K562 (cell line): Measurements from ENCODE around the gene PAX8. TPM values are rescaled to one million over a fixed set of nuclear protein-coding genes. Genes with fewer than 3 reads are reported as not detected.

Experiments
- ATAC-seq: fragments of 200-7000 bp; cut with Tn5 transposase; 3 replicates; pipeline ENCODE4 v1.9.1; 2020; ENCODE audit warnings: moderate library complexity
- BruUV-seq: library from RNA; stranded (reverse); fragments of 400-500 nt; replicated peaks from 2 replicates; lab custom pipeline; 2021; lab: Mats Ljungman, UMichigan
- CTCF ChIA-PET: fragments of 300-600 bp; formaldehyde crosslinking; extraction: SDS; loops from one replicate; lab custom pipeline; 2021; ENCODE audit warnings: low intra/inter-chr PET ratio; lab: Yijun Ruan, JAX
- POLR2A ChIA-PET: fragments of 300-600, 350-650 bp; sonication (Branson Sonifier 250); formaldehyde crosslinking; extraction: SDS; loops from one replicate; lab custom pipeline; 2021; ENCODE audit warnings: antibody characterized with exemption, inconsistent platforms; lab: Yijun Ruan, JAX
- DNase-seq, 4 experiments: peaks; one replicate each; pipeline versions ENCODE4 v3.0.0 to v3.0.0-alpha.2; 2011 to 2018; ENCODE audit warnings: low spot score in 3 of 4, mixed read lengths in 3 of 4; ENCODE audit errors: extremely low read depth in 1 of 4
- FAIRE-seq: peaks from 2 replicates; lab custom pipeline; 2011; peaks lifted over from hg19 to GRCh38; lab: Jason Lieb, UNC
- H2AFZ ChIP-seq: 2 replicates; pipeline ENCODE4 v1.6.0; 2011; ENCODE audit warnings: low read depth, low read length, control low read depth, inconsistent platforms
- H3K27ac ChIP-seq: fragments of 200-600 bp; 3 replicates; pipeline ENCODE4 v1.8.0; 2011; ENCODE audit warnings: low read depth, mild to moderate bottlenecking, control low read depth, inconsistent platforms, low read length, moderate library complexity, mixed read lengths; ENCODE audit errors: extremely low read depth
- H3K27me3 ChIP-seq, 2 experiments: fragments of 300-600 bp in 1 of 2; 2 replicates in 1 of 2; 3 replicates in 1 of 2; pipeline versions ENCODE4 v1.6.0 to v1.8.0; 2011; ENCODE audit warnings: inconsistent platforms in 2 of 2, low read length in 2 of 2, mild to moderate bottlenecking in 1 of 2, mixed read lengths in 1 of 2, moderate library complexity in 1 of 2; ENCODE audit not compliant: control insufficient read depth in 2 of 2, insufficient read depth in 2 of 2
- H3K36me3 ChIP-seq: fragments of 300-600 bp; 3 replicates; pipeline ENCODE4 v1.8.0; 2011; ENCODE audit warnings: mild to moderate bottlenecking, low read length, inconsistent platforms; ENCODE audit not compliant: control insufficient read depth, insufficient read depth
- H3K4me1 ChIP-seq, 2 experiments: fragments of 200-600 bp in 1 of 2; replicated peaks in 1 of 2; 2 replicates in 1 of 2; 3 replicates in 1 of 2; pipeline versions ENCODE4 v1.5.1 to v1.8.0; 2011; ENCODE audit warnings: inconsistent platforms in 2 of 2, low read length in 2 of 2, mild to moderate bottlenecking in 1 of 2, mixed read lengths in 1 of 2, moderate library complexity in 1 of 2; ENCODE audit not compliant: control insufficient read depth in 2 of 2, insufficient read depth in 2 of 2
- H3K4me2 ChIP-seq: 2 replicates; pipeline ENCODE4 v1.6.1; 2011; ENCODE audit warnings: low read length, control low read depth, inconsistent platforms, mixed read lengths; ENCODE audit not compliant: insufficient read depth
- H3K4me3 ChIP-seq: fragments of 200-600 bp; sonication (generic), shearing (Covaris generic); 2 replicates; pipeline ENCODE4 v1.5.1; 2016; ENCODE audit warnings: control low read depth, inconsistent platforms
- H3K79me2 ChIP-seq: fragments of 200-600 bp; 3 replicates; pipeline ENCODE4 v1.8.0; 2011; ENCODE audit warnings: low read length, inconsistent platforms; ENCODE audit not compliant: control insufficient read depth, insufficient read depth
- H3K9ac ChIP-seq, 2 experiments: 2 replicates each; pipeline versions ENCODE4 v1.6.0 to v1.6.1; 2011; ENCODE audit warnings: low read depth in 2 of 2, low read length in 2 of 2, control low read depth in 1 of 2, inconsistent platforms in 1 of 2, mild to moderate bottlenecking in 1 of 2, mixed read lengths in 1 of 2; ENCODE audit not compliant: insufficient read depth in 1 of 2
- H3K9me1 ChIP-seq: one replicate; pipeline ENCODE4 v1.6.0; 2011; ENCODE audit warnings: inconsistent platforms, mild to moderate bottlenecking, low read length, moderate library complexity; ENCODE audit not compliant: control insufficient read depth, insufficient read depth
- H3K9me3 ChIP-seq: replicated peaks from 2 replicates; pipeline ENCODE4 v1.5.1; 2011; ENCODE audit warnings: low read depth, low read length, inconsistent platforms; ENCODE audit not compliant: control insufficient read depth, insufficient read depth
- H4K20me1 ChIP-seq: replicated peaks from 2 replicates; pipeline ENCODE4 v1.6.1; 2011; ENCODE audit warnings: low read length, inconsistent platforms, mixed read lengths; ENCODE audit not compliant: control insufficient read depth, insufficient read depth
- BCOR ChIP-seq: fragments of 450-650 bp; IDR thresholded peaks from 2 replicates; pipeline ENCODE4 v1.6.1; 2016
- BRD4 ChIP-seq: fragments of 200-600 bp; sonication (generic); IDR thresholded peaks from 2 replicates; pipeline ENCODE4 v1.6.1; 2017; ENCODE audit warnings: inconsistent platforms
- MAFG ChIP-seq: fragments of 450-650 bp; conservative IDR thresholded peaks from 2 replicates; pipeline ENCODE4 v1.6.1; 2016; ENCODE audit warnings: missing genetic modification characterization, missing compliant biosample characterization
- NCOA4 ChIP-seq: fragments of 450-650 bp; IDR thresholded peaks from 2 replicates; pipeline ENCODE4 v1.6.1; 2018; ENCODE audit warnings: mild to moderate bottlenecking; ENCODE audit not compliant: partially characterized antibody
- NFATC3 ChIP-seq: fragments of 450-650 bp; IDR thresholded peaks from 2 replicates; pipeline ENCODE4 v1.6.1; 2017; ENCODE audit warnings: mild to moderate bottlenecking
- RB1 ChIP-seq: fragments of 450-650 bp; IDR thresholded peaks from 2 replicates; pipeline ENCODE4 v1.6.1; 2017; ENCODE audit warnings: low read depth, mild to moderate bottlenecking
- SMARCC2 ChIP-seq: fragments of 450-650 bp; IDR thresholded peaks from 2 replicates; pipeline ENCODE4 v1.6.1; 2017; ENCODE audit warnings: antibody characterized with exemption, moderate library complexity, mild to moderate bottlenecking, low read depth
- SRSF7 ChIP-seq: fragments of 200-400 bp; formaldehyde crosslinking; optimal IDR thresholded peaks from 2 replicates; pipeline ENCODE3; 2017; ENCODE audit warnings: mild to moderate bottlenecking, low read depth, low read length
- ZFP91 ChIP-seq: sonication (generic); formaldehyde crosslinking; IDR thresholded peaks from 2 replicates; pipeline ENCODE4 v1.8.0; 2022; ENCODE audit warnings: mild to moderate bottlenecking, missing genetic modification reagents
- ZNF280B ChIP-seq: fragments of 250-450 bp; sonication (Bioruptor Pico); IDR thresholded peaks from 2 replicates; pipeline ENCODE4 v1.5.1; 2021; ENCODE audit warnings: mild to moderate bottlenecking
- WGBS: fragments of 100-300 bp; shearing (Covaris generic); methylation state at CpG from one replicate; pipeline ENCODE4 v1.1.6; 2016; ENCODE audit warnings: low coverage, mixed read lengths; ENCODE audit not compliant: insufficient coverage; ENCODE audit errors: missing lambda C conversion rate; 5-methylcytosine and 5-hydroxymethylcytosine counted together
- in situ Hi-C: fragments of 300-500 bp; cut with MboI; formaldehyde crosslinking; loops from 4 replicates; pipeline ENCODE4 v1.15.0; 2018; ENCODE audit warnings: inconsistent platforms, mixed read lengths
- intact Hi-C: fragments of 100-400 bp; cut with micrococcal nuclease; formaldehyde crosslinking; loops from 2 replicates; pipeline ENCODE4 v1.14.2; 2022
- polyA plus RNA-seq, 8 experiments: library from polyadenylated mRNA; depleted of rRNA in 4 of 8; stranded (reverse) in 5 of 8; unstranded in 3 of 8; fragments of >200 nt; fragmentation: Nextera tagmentation in 2 of 8; fragmentation: Illumina TruSeq in 1 of 8; extraction: Ambion mirVana in 2 of 8; extraction: Trizol in 1 of 8; gene quantifications; 2 replicates each; pipeline versions ENCODE4 v1.2.1 to v1.2.3, GENCODE V29; 2011 to 2014; ENCODE audit warnings: inconsistent platforms in 1 of 8, missing spikeins in 1 of 8
- total RNA-seq, 7 experiments: library from RNA; depleted of rRNA in 6 of 7; stranded (reverse); fragments of >200 nt in 6 of 7; fragmentation: Illumina TruSeq in 2 of 7; extraction: Trizol in 2 of 7; gene quantifications; 2 replicates each; pipeline versions ENCODE4 v1.2.1 to v1.2.3, GENCODE V29; 2011 to 2021; ENCODE audit warnings: low replicate concordance in 1 of 7
- TF ChIP-seq, protein P1 (sequence below), 2 experiments: fragments of 150-350 bp in 1 of 2; IDR thresholded peaks; 2 replicates each; pipeline ENCODE4 v1.6.1; 2012 to 2016; ENCODE audit warnings: low read depth in 2 of 2, low read length in 2 of 2, mild to moderate bottlenecking in 1 of 2, moderate library complexity in 1 of 2
- TF ChIP-seq, protein P2 (sequence below): sonication (generic); formaldehyde crosslinking; IDR thresholded peaks from 2 replicates; pipeline ENCODE4 v1.8.1; 2023; ENCODE audit warnings: mild to moderate bottlenecking, missing genetic modification reagents

The PAX8 gene
- total and polyA plus RNA-seq, 9 of the 15 experiments (the other 6 are each of a cell fraction or from before 2014, with no cell fraction given), result 0.13 to 2.1 (median 0.51) TPM

GRCh38 chr2:113305146-113305545, 26.4 kb upstream of the PAX8 start (continued):
- TF ChIP-seq ZNF280B (CRISPR knock-in tag), result no peak

- 3% methylated on average over 6 of the region's 6 CpGs for WGBS
- intact Hi-C loops, result no loop called here
- H3K4me3 ChIP-seq, result no peak overlapping the region
- no peak overlapping the region for H3K4me2 ChIP-seq
- no peak overlapping the region for H2AFZ ChIP-seq
- H3K4me1 ChIP-seq, result no peaks in the 10 kb centered on the region
- H3K27ac ChIP-seq, result no peak overlapping the region
- no peak for DNase-seq
- TF ChIP-seq, protein P1, sequence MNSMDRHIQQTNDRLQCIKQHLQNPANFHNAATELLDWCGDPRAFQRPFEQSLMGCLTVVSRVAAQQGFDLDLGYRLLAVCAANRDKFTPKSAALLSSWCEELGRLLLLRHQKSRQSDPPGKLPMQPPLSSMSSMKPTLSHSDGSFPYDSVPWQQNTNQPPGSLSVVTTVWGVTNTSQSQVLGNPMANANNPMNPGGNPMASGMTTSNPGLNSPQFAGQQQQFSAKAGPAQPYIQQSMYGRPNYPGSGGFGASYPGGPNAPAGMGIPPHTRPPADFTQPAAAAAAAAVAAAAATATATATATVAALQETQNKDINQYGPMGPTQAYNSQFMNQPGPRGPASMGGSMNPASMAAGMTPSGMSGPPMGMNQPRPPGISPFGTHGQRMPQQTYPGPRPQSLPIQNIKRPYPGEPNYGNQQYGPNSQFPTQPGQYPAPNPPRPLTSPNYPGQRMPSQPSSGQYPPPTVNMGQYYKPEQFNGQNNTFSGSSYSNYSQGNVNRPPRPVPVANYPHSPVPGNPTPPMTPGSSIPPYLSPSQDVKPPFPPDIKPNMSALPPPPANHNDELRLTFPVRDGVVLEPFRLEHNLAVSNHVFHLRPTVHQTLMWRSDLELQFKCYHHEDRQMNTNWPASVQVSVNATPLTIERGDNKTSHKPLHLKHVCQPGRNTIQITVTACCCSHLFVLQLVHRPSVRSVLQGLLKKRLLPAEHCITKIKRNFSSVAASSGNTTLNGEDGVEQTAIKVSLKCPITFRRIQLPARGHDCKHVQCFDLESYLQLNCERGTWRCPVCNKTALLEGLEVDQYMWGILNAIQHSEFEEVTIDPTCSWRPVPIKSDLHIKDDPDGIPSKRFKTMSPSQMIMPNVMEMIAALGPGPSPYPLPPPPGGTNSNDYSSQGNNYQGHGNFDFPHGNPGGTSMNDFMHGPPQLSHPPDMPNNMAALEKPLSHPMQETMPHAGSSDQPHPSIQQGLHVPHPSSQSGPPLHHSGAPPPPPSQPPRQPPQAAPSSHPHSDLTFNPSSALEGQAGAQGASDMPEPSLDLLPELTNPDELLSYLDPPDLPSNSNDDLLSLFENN (IDR thresholded peaks at IDR 0.05; ENCODE audit: low read depth in 2 of 2, low read length in 2 of 2), result no peak
- TF ChIP-seq SRSF7 (no peak), BCOR (no peak), SMARCC2 (no peak), NCOA4 (no peak), RB1 (no peak), NFATC3 (no peak), BRD4 (no peak), ZFP91 (no peak), MAFG (tag) (no peak)
- TF ChIP-seq, protein P2, sequence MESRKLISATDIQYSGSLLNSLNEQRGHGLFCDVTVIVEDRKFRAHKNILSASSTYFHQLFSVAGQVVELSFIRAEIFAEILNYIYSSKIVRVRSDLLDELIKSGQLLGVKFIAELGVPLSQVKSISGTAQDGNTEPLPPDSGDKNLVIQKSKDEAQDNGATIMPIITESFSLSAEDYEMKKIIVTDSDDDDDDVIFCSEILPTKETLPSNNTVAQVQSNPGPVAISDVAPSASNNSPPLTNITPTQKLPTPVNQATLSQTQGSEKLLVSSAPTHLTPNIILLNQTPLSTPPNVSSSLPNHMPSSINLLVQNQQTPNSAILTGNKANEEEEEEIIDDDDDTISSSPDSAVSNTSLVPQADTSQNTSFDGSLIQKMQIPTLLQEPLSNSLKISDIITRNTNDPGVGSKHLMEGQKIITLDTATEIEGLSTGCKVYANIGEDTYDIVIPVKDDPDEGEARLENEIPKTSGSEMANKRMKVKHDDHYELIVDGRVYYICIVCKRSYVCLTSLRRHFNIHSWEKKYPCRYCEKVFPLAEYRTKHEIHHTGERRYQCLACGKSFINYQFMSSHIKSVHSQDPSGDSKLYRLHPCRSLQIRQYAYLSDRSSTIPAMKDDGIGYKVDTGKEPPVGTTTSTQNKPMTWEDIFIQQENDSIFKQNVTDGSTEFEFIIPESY (CRISPR knock-in tag), result no peak
- TF ChIP-seq, all 486 proteins: peak for 0
- Histone ChIP-seq H3K79me2 (no peaks in the 10 kb centered on the region), H3K9me1 (no peaks in the 10 kb centered on the region), H3K9me3 (no peaks in the 10 kb centered on the region), H3K36me3 (no peaks in the 10 kb centered on the region), H3K27me3 (peaks cover 0 to 36% of the 10 kb centered on the region in 2 experiments; a peak in 4 of 5 replicates), H3K9ac (no peak overlapping the region), H4K20me1 (no peaks in the 10 kb centered on the region)
- ChIA-PET POLR2A (no interaction called here), CTCF (no interaction called here)
- in situ Hi-C loops, result no loop called here
- FAIRE-seq (no peak), ATAC-seq (no peak)
- no TSS peak for BruUV-seq
Observed at GRCh38 chr2:113304702-113305101, 26.0 kb upstream of the PAX8 start.
